Body of pancreas (tissue), 4 donors: ENCODE measurements around the gene CLIP1.

ENCODE experiments used
- POLR2A ChIP-seq, 3 donors: fragments of 450-650 bp; IDR thresholded peaks; one replicate each; pipeline ENCODE4 v1.6.1; 2016; ENCODE audit warnings: antibody characterized with exemption in 3 of 3, mild to moderate bottlenecking in 2 of 3
- TF ChIP-seq, protein P1 (sequence below), 7 experiments: fragments of 450-650 bp in 4 of 7; fragments of 200-600 bp in 3 of 7; sonication (generic) in 3 of 7; IDR thresholded peaks; one replicate each; pipeline ENCODE4 v1.5.1; 2016 to 2019; ENCODE audit warnings: antibody characterized with exemption in 7 of 7

GRCh38 chr12:122304924-122305323, 117.5 kb downstream of the CLIP1 start:
- no peak for TF ChIP-seq POLR2A (IDR thresholded peaks at IDR 0.05)
- TF ChIP-seq, protein P1, sequence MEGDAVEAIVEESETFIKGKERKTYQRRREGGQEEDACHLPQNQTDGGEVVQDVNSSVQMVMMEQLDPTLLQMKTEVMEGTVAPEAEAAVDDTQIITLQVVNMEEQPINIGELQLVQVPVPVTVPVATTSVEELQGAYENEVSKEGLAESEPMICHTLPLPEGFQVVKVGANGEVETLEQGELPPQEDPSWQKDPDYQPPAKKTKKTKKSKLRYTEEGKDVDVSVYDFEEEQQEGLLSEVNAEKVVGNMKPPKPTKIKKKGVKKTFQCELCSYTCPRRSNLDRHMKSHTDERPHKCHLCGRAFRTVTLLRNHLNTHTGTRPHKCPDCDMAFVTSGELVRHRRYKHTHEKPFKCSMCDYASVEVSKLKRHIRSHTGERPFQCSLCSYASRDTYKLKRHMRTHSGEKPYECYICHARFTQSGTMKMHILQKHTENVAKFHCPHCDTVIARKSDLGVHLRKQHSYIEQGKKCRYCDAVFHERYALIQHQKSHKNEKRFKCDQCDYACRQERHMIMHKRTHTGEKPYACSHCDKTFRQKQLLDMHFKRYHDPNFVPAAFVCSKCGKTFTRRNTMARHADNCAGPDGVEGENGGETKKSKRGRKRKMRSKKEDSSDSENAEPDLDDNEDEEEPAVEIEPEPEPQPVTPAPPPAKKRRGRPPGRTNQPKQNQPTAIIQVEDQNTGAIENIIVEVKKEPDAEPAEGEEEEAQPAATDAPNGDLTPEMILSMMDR (IDR thresholded peaks at IDR 0.05): no peak
